ENCODE results near the gene GPR141. TPM values are rescaled to one million over a fixed set of nuclear protein-coding genes. Genes with fewer than 3 reads are reported as not detected.

The GPR141 gene
- polyA plus RNA-seq, 1 donor (not counting 4 experiments of a cell fraction or from before 2014, with no cell fraction given): not detected

DNA sequence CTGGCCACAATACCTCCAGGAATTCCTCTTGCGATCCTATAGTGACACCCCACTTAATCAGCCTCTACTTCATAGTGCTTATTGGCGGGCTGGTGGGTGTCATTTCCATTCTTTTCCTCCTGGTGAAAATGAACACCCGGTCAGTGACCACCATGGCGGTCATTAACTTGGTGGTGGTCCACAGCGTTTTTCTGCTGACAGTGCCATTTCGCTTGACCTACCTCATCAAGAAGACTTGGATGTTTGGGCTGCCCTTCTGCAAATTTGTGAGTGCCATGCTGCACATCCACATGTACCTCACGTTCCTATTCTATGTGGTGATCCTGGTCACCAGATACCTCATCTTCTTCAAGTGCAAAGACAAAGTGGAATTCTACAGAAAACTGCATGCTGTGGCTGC, 56.8 kb downstream of the GPR141 start:
- Histone ChIP-seq H3K9ac (ENCODE audit: control insufficient read depth, extremely low read depth, insufficient read depth, low read length) (no peak overlapping the region), H2AFZ (ENCODE audit: control insufficient read depth, low read length) (no peak overlapping the region), H3K9me3 (ENCODE audit: control insufficient read depth, low read depth, low read length) (no peaks in the 10 kb centered on the region), H3K27me3 (ENCODE audit: control insufficient read depth, extremely low read depth, insufficient read depth, low read length) (no peaks in the 10 kb centered on the region), H3K27ac (ENCODE audit: control insufficient read depth, insufficient read depth, low read length) (no peak overlapping the region), H3K4me2 (ENCODE audit: control insufficient read depth, extremely low read depth, insufficient read depth, low read depth, low read length) (no peak overlapping the region), H4K20me1 (ENCODE audit: control insufficient read depth, extremely low read depth, insufficient read depth, low read length) (no peaks in the 10 kb centered on the region), H3K9me1 (ENCODE audit: control insufficient read depth, extremely low read depth, insufficient read depth, low read length) (no peaks in the 10 kb centered on the region), H3K4me3 (ENCODE audit: control insufficient read depth in 2 of 3, extremely low read depth in 1 of 3, insufficient read depth in 2 of 3, low read depth in 1 of 3, low read length in 3 of 3) (no peak overlapping the region), H3K79me2 (ENCODE audit: control insufficient read depth, insufficient read depth, low read length) (no peaks in the 10 kb centered on the region), H3K4me1 (ENCODE audit: control insufficient read depth, extremely low read depth, insufficient read depth, low read length) (no peaks in the 10 kb centered on the region), H3K36me3 (ENCODE audit: control insufficient read depth in 2 of 2, extremely low read depth in 1 of 2, insufficient read depth in 2 of 2, low read length in 2 of 2) (no peaks in the 10 kb centered on the region)
- TF ChIP-seq, protein P1, sequence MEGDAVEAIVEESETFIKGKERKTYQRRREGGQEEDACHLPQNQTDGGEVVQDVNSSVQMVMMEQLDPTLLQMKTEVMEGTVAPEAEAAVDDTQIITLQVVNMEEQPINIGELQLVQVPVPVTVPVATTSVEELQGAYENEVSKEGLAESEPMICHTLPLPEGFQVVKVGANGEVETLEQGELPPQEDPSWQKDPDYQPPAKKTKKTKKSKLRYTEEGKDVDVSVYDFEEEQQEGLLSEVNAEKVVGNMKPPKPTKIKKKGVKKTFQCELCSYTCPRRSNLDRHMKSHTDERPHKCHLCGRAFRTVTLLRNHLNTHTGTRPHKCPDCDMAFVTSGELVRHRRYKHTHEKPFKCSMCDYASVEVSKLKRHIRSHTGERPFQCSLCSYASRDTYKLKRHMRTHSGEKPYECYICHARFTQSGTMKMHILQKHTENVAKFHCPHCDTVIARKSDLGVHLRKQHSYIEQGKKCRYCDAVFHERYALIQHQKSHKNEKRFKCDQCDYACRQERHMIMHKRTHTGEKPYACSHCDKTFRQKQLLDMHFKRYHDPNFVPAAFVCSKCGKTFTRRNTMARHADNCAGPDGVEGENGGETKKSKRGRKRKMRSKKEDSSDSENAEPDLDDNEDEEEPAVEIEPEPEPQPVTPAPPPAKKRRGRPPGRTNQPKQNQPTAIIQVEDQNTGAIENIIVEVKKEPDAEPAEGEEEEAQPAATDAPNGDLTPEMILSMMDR (optimal IDR thresholded peaks at IDR 0.05 in 1 of 3, IDR thresholded peaks at IDR 0.05 in 1 of 3, conservative IDR thresholded peaks at IDR 0.05 in 1 of 3; ENCODE audit: extremely low read depth in 1 of 3, insufficient read depth in 2 of 3, low read length in 3 of 3): no peak
- no peak for TF ChIP-seq EZH2 (IDR thresholded peaks at IDR 0.05; ENCODE audit: low read length)
- dilution Hi-C loops (cut with MboI; ENCODE audit: extremely low pct_ligation_motif_present, low sequenced_read_pairs): no loop called here
- no peak for FAIRE-seq
- DNase-seq (ENCODE audit: low read depth, low spot score): no peak

DNA sequence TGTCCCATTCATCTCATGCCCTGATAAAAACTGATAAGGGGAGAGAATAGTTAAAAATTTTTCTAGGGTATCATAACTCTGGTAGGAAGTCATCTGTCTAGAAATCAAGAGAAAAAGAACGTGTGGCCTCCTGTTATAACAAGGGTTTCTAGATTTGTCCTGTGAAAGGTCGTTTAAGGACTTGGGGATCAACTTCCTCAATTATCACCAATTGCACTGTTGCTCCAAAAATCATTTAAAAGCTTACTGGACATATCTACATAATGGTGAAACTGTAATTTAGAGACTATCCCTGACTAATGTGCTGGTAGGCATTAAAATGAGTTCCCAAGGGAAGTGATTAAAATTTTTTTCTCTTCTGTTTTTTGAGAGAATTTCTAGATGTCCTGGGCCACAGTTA, 58.2 kb downstream of the GPR141 start:
- no peaks in the 10 kb centered on the region for H3K27me3 ChIP-seq (ENCODE audit: control insufficient read depth, extremely low read depth, insufficient read depth, low read length)
- FAIRE-seq: no peak
- no peaks in the 10 kb centered on the region for H4K20me1 ChIP-seq (ENCODE audit: control insufficient read depth, extremely low read depth, insufficient read depth, low read length)
- DNase-seq (ENCODE audit: low read depth, low spot score): no peak
- no peaks in the 10 kb centered on the region for H3K79me2 ChIP-seq (ENCODE audit: control insufficient read depth, insufficient read depth, low read length)
- no peak for TF ChIP-seq EZH2 (IDR thresholded peaks at IDR 0.05; ENCODE audit: low read length)
- TF ChIP-seq, protein P1 (optimal IDR thresholded peaks at IDR 0.05 in 1 of 3, IDR thresholded peaks at IDR 0.05 in 1 of 3, conservative IDR thresholded peaks at IDR 0.05 in 1 of 3; ENCODE audit: extremely low read depth in 1 of 3, insufficient read depth in 2 of 3, low read length in 3 of 3): no peak
- no peak overlapping the region for H3K27ac ChIP-seq (ENCODE audit: control insufficient read depth, insufficient read depth, low read length)
- no peaks in the 10 kb centered on the region for H3K36me3 ChIP-seq (ENCODE audit: control insufficient read depth in 2 of 2, extremely low read depth in 1 of 2, insufficient read depth in 2 of 2, low read length in 2 of 2)
- H3K4me3 ChIP-seq (ENCODE audit: control insufficient read depth in 2 of 3, extremely low read depth in 1 of 3, insufficient read depth in 2 of 3, low read depth in 1 of 3, low read length in 3 of 3): no peak overlapping the region
- H3K4me2 ChIP-seq (ENCODE audit: control insufficient read depth, extremely low read depth, insufficient read depth, low read depth, low read length): no peak overlapping the region
- no peak overlapping the region for H2AFZ ChIP-seq (ENCODE audit: control insufficient read depth, low read length)
- H3K4me1 ChIP-seq (ENCODE audit: control insufficient read depth, extremely low read depth, insufficient read depth, low read length): no peaks in the 10 kb centered on the region
- H3K9me1 ChIP-seq (ENCODE audit: control insufficient read depth, extremely low read depth, insufficient read depth, low read length): no peaks in the 10 kb centered on the region
- H3K9ac ChIP-seq (ENCODE audit: control insufficient read depth, extremely low read depth, insufficient read depth, low read length): no peak overlapping the region
- dilution Hi-C loops (cut with MboI; ENCODE audit: extremely low pct_ligation_motif_present, low sequenced_read_pairs): no loop called here
- H3K9me3 ChIP-seq (ENCODE audit: control insufficient read depth, low read depth, low read length): no peaks in the 10 kb centered on the region

All from keratinocyte (primary cell).